ENCODE results near the gene BRD9.

Gene BRD9

GRCh38 chr5:876398-877365 lies 15.9 kb downstream of the BRD9 start:
- H3K4me1 Mint-ChIP-seq = peaks cover 15% of the 10 kb centered on the region
- H3K36me3 Mint-ChIP-seq (ENCODE audit: low read depth) = peaks cover 63% of the 10 kb centered on the region
- H3K27me3 Mint-ChIP-seq (ENCODE audit: low read depth, poor library complexity) = no peaks in the 10 kb centered on the region
- DNase-seq = no peak
- H3K4me3 Mint-ChIP-seq = no peak overlapping the region
- H3K27ac Mint-ChIP-seq = no peak overlapping the region
- H3K9me3 Mint-ChIP-seq = no peaks in the 10 kb centered on the region
- TF ChIP-seq CTCF (IDR thresholded peaks at IDR 0.05) = no peak

- TF ChIP-seq CTCF (IDR thresholded peaks at IDR 0.05) = no peak
- peaks cover 62% of the 10 kb centered on the region for H3K36me3 Mint-ChIP-seq (ENCODE audit: low read depth)
These were observed 16.7 kb downstream of the BRD9 start for GRCh38 chr5:875931-876330.

GRCh38 chr5:873328-873727 lies 19.3 kb downstream of the BRD9 start:
- Mint-ChIP-seq H3K4me1 (peaks cover 15% of the 10 kb centered on the region), H3K27ac (peak overlapping the region; percentile 86), H3K4me3 (no peak overlapping the region), H3K36me3 (ENCODE audit: low read depth) (peaks cover 81% of the 10 kb centered on the region), H3K27me3 (ENCODE audit: low read depth, poor library complexity) (no peaks in the 10 kb centered on the region), H3K9me3 (no peaks in the 10 kb centered on the region)
- no peak for TF ChIP-seq CTCF (IDR thresholded peaks at IDR 0.05)
- no peak for DNase-seq

More at GRCh38 chr5:875931-876330, 16.7 kb downstream of the BRD9 start:
- H3K4me1 Mint-ChIP-seq = peaks cover 15% of the 10 kb centered on the region
- no peak overlapping the region for H3K4me3 Mint-ChIP-seq
- no peak overlapping the region for H3K27ac Mint-ChIP-seq
- no peak for DNase-seq
- no peaks in the 10 kb centered on the region for H3K27me3 Mint-ChIP-seq (ENCODE audit: low read depth, poor library complexity)
- no peaks in the 10 kb centered on the region for H3K9me3 Mint-ChIP-seq

GRCh38 chr5:872301-872700 lies 20.3 kb downstream of the BRD9 start:
- DNase-seq = no peak
- H3K4me3 Mint-ChIP-seq = no peak overlapping the region
- H3K27ac Mint-ChIP-seq = peak overlapping the region; percentile 94
- no peak for TF ChIP-seq CTCF (IDR thresholded peaks at IDR 0.05)
- H3K4me1 Mint-ChIP-seq = peaks cover 15% of the 10 kb centered on the region
- no peaks in the 10 kb centered on the region for H3K9me3 Mint-ChIP-seq
- peaks cover 81% of the 10 kb centered on the region for H3K36me3 Mint-ChIP-seq (ENCODE audit: low read depth)
- H3K27me3 Mint-ChIP-seq (ENCODE audit: low read depth, poor library complexity) = no peaks in the 10 kb centered on the region

GRCh38 chr5:871596-872298 lies 20.9 kb downstream of the BRD9 start:
- Mint-ChIP-seq H3K27ac (peak overlapping the region; percentile 94), H3K36me3 (ENCODE audit: low read depth) (peaks cover 78% of the 10 kb centered on the region), H3K4me3 (no peak overlapping the region), H3K4me1 (peaks cover 15% of the 10 kb centered on the region), H3K9me3 (no peaks in the 10 kb centered on the region), H3K27me3 (ENCODE audit: low read depth, poor library complexity) (no peaks in the 10 kb centered on the region)
- no peak for DNase-seq
- no peak for TF ChIP-seq CTCF (IDR thresholded peaks at IDR 0.05)
